H9 (cell line): ENCODE measurements around the gene HHAT. TPM values are rescaled to one million over a fixed set of nuclear protein-coding genes. Genes with fewer than 3 reads are reported as not detected.

Experiments
- DNase-seq: peaks from one replicate; pipeline ENCODE4 v3.0.0-alpha.2; 2017
- H2AFZ ChIP-seq: one replicate; pipeline ENCODE4 v1.6.1; 2013; ENCODE audit warnings: mild to moderate bottlenecking, low read length, control low read depth, moderate library complexity
- H2AK5ac ChIP-seq: 2 replicates; pipeline ENCODE4 v1.6.1; 2013; ENCODE audit warnings: low read length, control low read depth, mixed read lengths; ENCODE audit not compliant: insufficient read length
- H2BK120ac ChIP-seq: one replicate; pipeline ENCODE4 v1.6.1; 2013; ENCODE audit warnings: low read depth, mild to moderate bottlenecking, low read length, control low read depth, inconsistent platforms; ENCODE audit not compliant: poor library complexity, severe bottlenecking
- H2BK12ac ChIP-seq: 2 replicates; pipeline ENCODE4 v1.6.1; 2013; ENCODE audit warnings: low read length, control low read depth, mixed read lengths, low read depth; ENCODE audit not compliant: insufficient read length
- H2BK15ac ChIP-seq: 2 replicates; pipeline ENCODE4 v1.6.1; 2013; ENCODE audit warnings: low read depth, low read length, control low read depth
- H2BK20ac ChIP-seq: one replicate; pipeline ENCODE4 v1.6.1; 2013; ENCODE audit warnings: low read depth, mild to moderate bottlenecking, low read length, control low read depth, inconsistent platforms; ENCODE audit not compliant: poor library complexity, severe bottlenecking
- H2BK5ac ChIP-seq: 2 replicates; pipeline ENCODE4 v1.6.1; 2013; ENCODE audit warnings: low read length, control low read depth, mixed read lengths; ENCODE audit not compliant: insufficient read length
- H3K14ac ChIP-seq: 2 replicates; pipeline ENCODE4 v1.6.1; 2013; ENCODE audit warnings: low read length, control low read depth; ENCODE audit not compliant: insufficient read depth
- H3K18ac ChIP-seq: 2 replicates; pipeline ENCODE4 v1.6.1; 2013; ENCODE audit warnings: low read depth, mild to moderate bottlenecking, mixed read lengths, low read length, control low read depth; ENCODE audit not compliant: insufficient read length
- H3K23ac ChIP-seq: 2 replicates; pipeline ENCODE4 v1.6.1; 2013; ENCODE audit warnings: low read length, control low read depth, mixed read lengths, low read depth; ENCODE audit not compliant: insufficient read length
- H3K23me2 ChIP-seq: 2 replicates; pipeline ENCODE4 v1.6.1; 2013; ENCODE audit warnings: low read depth, mild to moderate bottlenecking, mixed read lengths, low read length, control low read depth; ENCODE audit not compliant: insufficient read length, poor library complexity, severe bottlenecking
- H3K27ac ChIP-seq: 2 replicates; pipeline ENCODE4 v1.5.1; 2013; ENCODE audit warnings: low read length, control low read depth, mixed read lengths, low read depth; ENCODE audit not compliant: insufficient read length
- H3K27me3 ChIP-seq: 2 replicates; pipeline ENCODE4 v1.6.1; 2013; ENCODE audit warnings: low read length, control low read depth, inconsistent platforms; ENCODE audit not compliant: insufficient read depth
- H3K4ac ChIP-seq: 2 replicates; pipeline ENCODE4 v1.6.1; 2013; ENCODE audit warnings: low read depth, mild to moderate bottlenecking, control low read depth, inconsistent platforms, low read length, moderate library complexity
- H3K4me1 ChIP-seq: 2 replicates; pipeline ENCODE4 v1.6.1; 2013; ENCODE audit warnings: low read length, control low read depth, inconsistent platforms; ENCODE audit not compliant: insufficient read depth
- H3K4me2 ChIP-seq: 2 replicates; pipeline ENCODE4 v1.6.1; 2013; ENCODE audit warnings: low read length, control low read depth, mixed read lengths; ENCODE audit not compliant: insufficient read length, insufficient read depth
- H3K56ac ChIP-seq: 2 replicates; pipeline ENCODE4 v1.6.1; 2013; ENCODE audit warnings: low read depth, mild to moderate bottlenecking, mixed read lengths, low read length, control low read depth; ENCODE audit not compliant: insufficient read length
- H3K79me1 ChIP-seq: 2 replicates; pipeline ENCODE4 v1.6.1; 2013; ENCODE audit warnings: low read depth, mild to moderate bottlenecking, moderate library complexity, low read length, control low read depth, inconsistent platforms; ENCODE audit not compliant: insufficient read depth, poor library complexity, severe bottlenecking
- H3K79me2 ChIP-seq: 2 replicates; pipeline ENCODE4 v1.6.1; 2013; ENCODE audit warnings: low read length, control low read depth, inconsistent platforms; ENCODE audit not compliant: insufficient read depth
- H3K9ac ChIP-seq: 2 replicates; pipeline ENCODE4 v1.6.1; 2013; ENCODE audit warnings: low read length, control low read depth, mixed read lengths; ENCODE audit not compliant: insufficient read length; ENCODE audit errors: extremely low read depth
- H3K9me3 ChIP-seq: one replicate; pipeline ENCODE4 v1.6.1; 2013; ENCODE audit warnings: low read depth, low read length, inconsistent platforms; ENCODE audit not compliant: control insufficient read depth
- H3T11ph ChIP-seq: one replicate; pipeline ENCODE4 v1.6.1; 2013; ENCODE audit warnings: mild to moderate bottlenecking, low read length, control low read depth, inconsistent platforms
- H4K20me1 ChIP-seq: one replicate; pipeline ENCODE4 v1.6.1; 2013; ENCODE audit not compliant: control insufficient read depth, insufficient read length, insufficient read depth
- H4K5ac ChIP-seq: 2 replicates; pipeline ENCODE4 v1.6.1; 2013; ENCODE audit warnings: low read depth, mild to moderate bottlenecking, mixed read lengths, low read length, control low read depth; ENCODE audit not compliant: insufficient read length
- H4K8ac ChIP-seq: replicated peaks from 2 replicates; pipeline ENCODE4 v1.6.1; 2013; ENCODE audit warnings: low read length, control low read depth, mixed read lengths, low read depth; ENCODE audit not compliant: insufficient read length
- H4K91ac ChIP-seq: 2 replicates; pipeline ENCODE4 v1.6.1; 2013; ENCODE audit warnings: low read depth, mild to moderate bottlenecking, moderate library complexity, mixed read lengths, low read length, control low read depth; ENCODE audit not compliant: insufficient read length
- H3K27ac Mint-ChIP-seq, 3 experiments: 2 replicates in 2 of 3; 3 replicates in 1 of 3; pipeline ENCODE4 v1.8.0; 2020 to 2021; ENCODE audit warnings: mixed read lengths in 3 of 3, mild to moderate bottlenecking in 1 of 3, moderate library complexity in 1 of 3
- H3K27me3 Mint-ChIP-seq: 2 replicates; pipeline ENCODE4 v1.8.0; 2021; ENCODE audit warnings: low read depth, mild to moderate bottlenecking, moderate library complexity, mixed read lengths
- H3K36me3 Mint-ChIP-seq, 3 experiments: 2 replicates in 2 of 3; 3 replicates in 1 of 3; pipeline ENCODE4 v1.8.0; 2020 to 2021; ENCODE audit warnings: low read depth in 3 of 3, mixed read lengths in 3 of 3; ENCODE audit not compliant: insufficient read depth in 1 of 3
- H3K4me1 Mint-ChIP-seq, 2 experiments: 2 replicates each; pipeline ENCODE4 v1.8.0; 2020; ENCODE audit warnings: mixed read lengths in 2 of 2
- H3K4me3 Mint-ChIP-seq, 2 experiments: 2 replicates in 1 of 2; 3 replicates in 1 of 2; pipeline ENCODE4 v1.8.0; 2020 to 2021; ENCODE audit warnings: mild to moderate bottlenecking in 2 of 2, mixed read lengths in 2 of 2, moderate library complexity in 1 of 2
- H3K9me3 Mint-ChIP-seq, 2 experiments: 2 replicates in 1 of 2; 3 replicates in 1 of 2; pipeline ENCODE4 v1.8.0; 2020; ENCODE audit warnings: mild to moderate bottlenecking in 2 of 2, mixed read lengths in 2 of 2, moderate library complexity in 1 of 2
- WGBS: extraction: QIAGEN DNeasy Blood & Tissue Kit; methylation state at CpG from one replicate; pipeline ENCODE4 v1.1.7; 2013; ENCODE audit warnings: missing lambda C conversion rate, low lambda C conversion rate, mixed read lengths; ENCODE audit not compliant: insufficient read length; ENCODE audit errors: extremely low coverage; 5-methylcytosine and 5-hydroxymethylcytosine counted together
- total RNA-seq: library from RNA; stranded (reverse); gene quantifications from 2 replicates; pipeline ENCODE4 v1.2.1, GENCODE V29; 2021
- TF ChIP-seq, protein P1 (sequence below): fragments of 200-600 bp; sonication (generic); conservative IDR thresholded peaks from 3 replicates; pipeline ENCODE4 v1.8.0; 2021; ENCODE audit warnings: antibody characterized with exemption, mild to moderate bottlenecking

The HHAT gene
- total RNA-seq, 1 experiment from 2014 or later = 0.48 TPM

DNA sequence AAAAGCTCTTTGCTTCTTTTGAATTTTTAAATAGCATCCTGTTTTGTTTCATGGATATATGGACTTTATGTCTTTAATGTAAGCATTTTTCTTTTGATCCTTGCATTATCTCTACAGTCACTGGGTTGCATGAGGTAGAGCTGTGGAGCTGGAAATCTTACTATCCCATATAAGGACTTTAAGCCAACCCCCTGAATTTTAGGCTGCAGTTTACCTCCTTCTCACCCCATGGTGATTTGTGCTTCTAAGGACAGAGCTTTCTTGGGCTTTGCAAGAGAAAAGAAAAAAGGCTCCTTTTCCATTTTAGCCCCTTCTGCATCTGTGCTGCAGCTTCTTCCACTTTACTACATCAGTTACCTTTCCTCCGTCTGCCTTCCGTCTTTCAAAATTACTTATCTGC lies 373.8 kb downstream of the HHAT start:
- H3K4me3 Mint-ChIP-seq = no peak overlapping the region
- no peak for DNase-seq

More for the DNA sequence above, 373.8 kb downstream of the HHAT start:
- Histone ChIP-seq H4K91ac (no peak overlapping the region), H3K9ac (no peak overlapping the region), H4K8ac (no peak overlapping the region), H3K23me2 (no peaks in the 10 kb centered on the region), H3K4ac (no peak overlapping the region), H2BK120ac (no peak overlapping the region), H4K20me1 (no peaks in the 10 kb centered on the region), H3K27me3 (no peaks in the 10 kb centered on the region), H3K27ac (no peak overlapping the region), H3T11ph (no peak overlapping the region), H3K56ac (no peak overlapping the region), H2AFZ (no peak overlapping the region), H3K14ac (no peak overlapping the region), H2BK12ac (no peak overlapping the region), H3K79me1 (no peaks in the 10 kb centered on the region), H3K23ac (no peak overlapping the region), H3K4me2 (no peak overlapping the region), H2BK20ac (no peak overlapping the region), H4K5ac (no peak overlapping the region), H3K9me3 (no peaks in the 10 kb centered on the region), H3K18ac (no peak overlapping the region), H3K4me1 (no peaks in the 10 kb centered on the region), H2AK5ac (no peak overlapping the region), H2BK5ac (no peak overlapping the region), H2BK15ac (no peak overlapping the region), H3K79me2 (no peaks in the 10 kb centered on the region)
- Mint-ChIP-seq H3K27ac (no peak overlapping the region), H3K27me3 (no peaks in the 10 kb centered on the region), H3K4me1 (peaks cover 6 to 13% of the 10 kb centered on the region in 2 experiments), H3K36me3 (peaks cover 0 to 7% (median 0%) of the 10 kb centered on the region in 3 experiments; a peak in 2 of 7 replicates), H3K9me3 (no peaks in the 10 kb centered on the region; a peak in 1 of 5 replicates)
- TF ChIP-seq, protein P1, sequence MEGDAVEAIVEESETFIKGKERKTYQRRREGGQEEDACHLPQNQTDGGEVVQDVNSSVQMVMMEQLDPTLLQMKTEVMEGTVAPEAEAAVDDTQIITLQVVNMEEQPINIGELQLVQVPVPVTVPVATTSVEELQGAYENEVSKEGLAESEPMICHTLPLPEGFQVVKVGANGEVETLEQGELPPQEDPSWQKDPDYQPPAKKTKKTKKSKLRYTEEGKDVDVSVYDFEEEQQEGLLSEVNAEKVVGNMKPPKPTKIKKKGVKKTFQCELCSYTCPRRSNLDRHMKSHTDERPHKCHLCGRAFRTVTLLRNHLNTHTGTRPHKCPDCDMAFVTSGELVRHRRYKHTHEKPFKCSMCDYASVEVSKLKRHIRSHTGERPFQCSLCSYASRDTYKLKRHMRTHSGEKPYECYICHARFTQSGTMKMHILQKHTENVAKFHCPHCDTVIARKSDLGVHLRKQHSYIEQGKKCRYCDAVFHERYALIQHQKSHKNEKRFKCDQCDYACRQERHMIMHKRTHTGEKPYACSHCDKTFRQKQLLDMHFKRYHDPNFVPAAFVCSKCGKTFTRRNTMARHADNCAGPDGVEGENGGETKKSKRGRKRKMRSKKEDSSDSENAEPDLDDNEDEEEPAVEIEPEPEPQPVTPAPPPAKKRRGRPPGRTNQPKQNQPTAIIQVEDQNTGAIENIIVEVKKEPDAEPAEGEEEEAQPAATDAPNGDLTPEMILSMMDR = no peak
- WGBS = no CpG with 5 or more reads among the region's 2 CpGs
